ENCODE data around the gene NGEF. TPM values are rescaled to one million over a fixed set of nuclear protein-coding genes. Genes with fewer than 3 reads are reported as not detected.
"Not testable (repeated sequence)": the region's sequence is repeated elsewhere in the genome, so short reads cannot be mapped to it uniquely, and the experiment has no call there.

Gene NGEF
- total RNA-seq, 2 experiments from 2014 or later: 0.48 to 0.58 TPM

- no peak for DNase-seq
- Mint-ChIP-seq H3K4me1 (no peaks in the 10 kb centered on the region), H3K9me3 (no peaks in the 10 kb centered on the region), H3K27me3 (no peaks in the 10 kb centered on the region), H3K36me3 (ENCODE audit: low read depth) (no peaks in the 10 kb centered on the region), H3K27ac (no peak overlapping the region), H3K4me3 (no peak overlapping the region)
- ChIA-PET CTCF (no interaction called here), POLR2A (no interaction called here)
Observed at GRCh38 chr2:232865165-232865564, 147.9 kb downstream of the NGEF start.

DNA sequence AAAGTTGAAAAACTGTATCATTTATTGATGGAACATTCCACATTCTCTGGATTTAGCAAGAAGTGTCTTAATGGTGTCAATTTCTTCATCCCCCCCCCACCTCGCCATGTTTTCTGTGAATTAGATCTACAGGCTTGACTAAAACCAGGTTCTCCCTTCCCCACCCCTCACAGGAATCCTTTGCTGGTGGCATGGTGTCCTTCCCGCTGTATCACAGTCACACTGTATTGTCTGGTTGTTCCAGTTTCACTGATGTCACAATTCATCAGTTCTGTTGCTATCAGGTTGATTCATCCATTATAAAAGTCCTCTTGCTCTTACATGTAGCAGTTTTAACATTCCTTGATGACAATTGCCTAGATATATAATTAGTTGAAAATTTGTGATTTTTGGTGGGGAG is 149.1 kb downstream of the NGEF start:
- Mint-ChIP-seq H3K27me3 (no peaks in the 10 kb centered on the region), H3K4me3 (no peak overlapping the region), H3K36me3 (ENCODE audit: low read depth) (peaks cover 3% of the 10 kb centered on the region), H3K4me1 (no peaks in the 10 kb centered on the region), H3K27ac (no peak overlapping the region), H3K9me3 (no peaks in the 10 kb centered on the region)
- peak; percentile 11 for DNase-seq
- CTCF ChIA-PET: no interaction called here
- POLR2A ChIA-PET: no interaction called here

- no peak for DNase-seq
- Mint-ChIP-seq H3K4me1 (no peaks in the 10 kb centered on the region), H3K4me3 (no peak overlapping the region), H3K36me3 (ENCODE audit: low read depth) (peaks cover 22% of the 10 kb centered on the region), H3K27me3 (no peaks in the 10 kb centered on the region), H3K27ac (no peak overlapping the region), H3K9me3 (no peaks in the 10 kb centered on the region)
- CTCF ChIA-PET: interaction anchor here (2.5 kb wide), 1 partner anchor 193 kb away, joined by 7 read pairs; no protein-coding TSS in a partner anchor
- POLR2A ChIA-PET: no interaction called here
Observed at GRCh38 chr2:232861353-232861752, 151.7 kb downstream of the NGEF start.

DNA sequence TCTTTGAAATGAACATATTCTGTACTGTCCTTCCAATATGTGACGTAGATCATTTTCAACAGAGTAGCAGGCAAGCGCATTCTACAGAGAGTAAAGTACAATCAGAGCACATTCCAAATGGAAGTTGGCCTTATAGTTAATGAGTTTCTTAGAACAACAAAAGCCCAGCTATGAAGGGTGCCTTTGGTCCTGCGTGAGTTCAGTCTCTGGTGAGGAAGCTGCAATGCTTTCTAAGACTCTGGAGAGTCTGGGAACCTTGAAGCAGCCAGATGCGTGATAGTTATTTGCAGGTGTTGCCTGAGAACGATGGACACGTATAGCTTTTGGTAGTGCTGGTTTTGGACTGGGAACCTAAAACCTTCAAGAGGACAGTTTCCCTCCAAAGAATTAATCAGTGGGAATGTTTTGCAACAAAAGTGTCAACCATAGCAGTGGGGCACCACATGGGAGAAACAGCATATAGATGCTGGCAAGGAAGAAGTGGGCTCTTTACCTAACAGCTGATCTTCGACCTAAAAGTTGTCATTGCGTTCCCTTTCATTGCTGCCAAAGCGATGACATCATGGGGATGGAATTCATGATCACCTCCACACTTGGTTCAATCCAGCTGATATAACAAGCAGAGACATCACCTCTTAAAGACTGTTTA is 152.3 kb downstream of the NGEF start:
- CTCF ChIA-PET: interaction anchor here (2.5 kb wide), 1 partner anchor 193 kb away, joined by 7 read pairs; no protein-coding TSS in a partner anchor

GRCh38 chr2:232859385-232859916 is 153.6 kb downstream of the NGEF start:
- ChIA-PET CTCF (interaction anchor here (2.5 kb wide), 1 partner anchor 195 kb away, joined by 7 read pairs; no protein-coding TSS in a partner anchor), POLR2A (no interaction called here)
- no peak for DNase-seq
- Mint-ChIP-seq H3K27ac (no peak overlapping the region), H3K27me3 (no peaks in the 10 kb centered on the region), H3K36me3 (ENCODE audit: low read depth) (peaks cover 28% of the 10 kb centered on the region), H3K4me3 (no peak overlapping the region), H3K9me3 (no peaks in the 10 kb centered on the region), H3K4me1 (no peaks in the 10 kb centered on the region)

More for the DNA sequence above, 152.3 kb downstream of the NGEF start:
- DNase-seq: no peak
- Mint-ChIP-seq H3K4me3 (no peak overlapping the region), H3K4me1 (no peaks in the 10 kb centered on the region), H3K27ac (no peak overlapping the region), H3K9me3 (no peaks in the 10 kb centered on the region), H3K27me3 (no peaks in the 10 kb centered on the region), H3K36me3 (ENCODE audit: low read depth) (peaks cover 27% of the 10 kb centered on the region)
- POLR2A ChIA-PET: no interaction called here

GRCh38 chr2:232857158-232857563 is 155.9 kb downstream of the NGEF start:
- Mint-ChIP-seq H3K4me3 (no peak overlapping the region), H3K9me3 (no peaks in the 10 kb centered on the region), H3K4me1 (no peaks in the 10 kb centered on the region), H3K36me3 (ENCODE audit: low read depth) (peaks cover 35% of the 10 kb centered on the region), H3K27me3 (no peaks in the 10 kb centered on the region), H3K27ac (no peak overlapping the region)
- POLR2A ChIA-PET: no interaction called here
- CTCF ChIA-PET: no interaction called here
- no peak for DNase-seq

GRCh38 chr2:232854082-232854481 is 159.0 kb downstream of the NGEF start:
- Mint-ChIP-seq H3K4me3 (no peak overlapping the region), H3K27me3 (no peaks in the 10 kb centered on the region), H3K27ac (no peak overlapping the region)

GRCh38 chr2:232852676-232853075 is 160.4 kb downstream of the NGEF start:
- H3K27ac Mint-ChIP-seq: peak overlapping the region; percentile 1

More at GRCh38 chr2:232854082-232854481, 159.0 kb downstream of the NGEF start:
- Mint-ChIP-seq H3K4me1 (peaks cover 3% of the 10 kb centered on the region), H3K36me3 (ENCODE audit: low read depth) (peaks cover 57% of the 10 kb centered on the region), H3K9me3 (no peaks in the 10 kb centered on the region)
- no peak for DNase-seq
- ChIA-PET CTCF (interaction anchor here (1.1 to 1.8 kb wide), 4 partner anchors 174 to 414 kb away, joined by 5 to 7 read pairs (median 6); no protein-coding TSS in a partner anchor), POLR2A (interaction anchor here (2.1 kb wide), 1 partner anchor 397 kb away, joined by 6 read pairs; the partner anchor contains the start of gene ATG16L1)

DNA sequence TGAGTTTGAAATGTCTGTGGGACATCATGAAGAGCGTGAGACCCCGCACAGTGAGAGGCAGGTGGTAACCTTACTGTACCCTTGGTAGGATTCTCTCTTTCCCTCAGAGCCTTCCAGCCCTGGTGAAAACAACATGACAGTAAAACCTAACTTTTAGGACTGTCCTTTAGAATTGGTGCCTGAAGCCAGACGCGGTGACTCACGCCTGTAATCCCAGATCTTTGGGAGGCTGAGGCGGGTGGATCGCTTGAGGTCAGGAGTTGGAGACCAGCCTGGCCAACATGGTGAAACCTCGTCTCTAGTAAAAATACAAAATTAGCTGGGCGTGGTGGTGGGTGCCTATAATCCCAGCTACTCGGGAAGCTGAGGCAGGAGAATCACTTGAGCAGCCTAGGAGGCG is 161.0 kb downstream of the NGEF start:
- not testable (repeated sequence) for H3K4me3 Mint-ChIP-seq, DNase-seq, H3K4me1 Mint-ChIP-seq, H3K27ac Mint-ChIP-seq, H3K9me3 Mint-ChIP-seq, H3K27me3 Mint-ChIP-seq
- ChIA-PET CTCF (interaction anchor here (0.8 to 1.8 kb wide), 4 partner anchors 10 to 684 kb away, joined by 3 to 8 read pairs (median 5); no protein-coding TSS in a partner anchor), POLR2A (interaction anchor here (2.1 kb wide), 1 partner anchor 399 kb away, joined by 6 read pairs; the partner anchor contains the start of gene ATG16L1)
- peaks cover 57% of the 10 kb centered on the region for H3K36me3 Mint-ChIP-seq (ENCODE audit: low read depth)

More at GRCh38 chr2:232852676-232853075, 160.4 kb downstream of the NGEF start:
- H3K4me1 Mint-ChIP-seq: peaks cover 3% of the 10 kb centered on the region
- no peaks in the 10 kb centered on the region for H3K9me3 Mint-ChIP-seq
- ChIA-PET POLR2A (interaction anchor here (2.1 kb wide), 1 partner anchor 399 kb away, joined by 6 read pairs; the partner anchor contains the start of gene ATG16L1), CTCF (interaction anchor here (0.8 to 1.8 kb wide), 6 partner anchors 10 to 684 kb away, joined by 3 to 8 read pairs (median 5); no protein-coding TSS in a partner anchor)
- DNase-seq: no peak
- peaks cover 60% of the 10 kb centered on the region for H3K36me3 Mint-ChIP-seq (ENCODE audit: low read depth)
- no peaks in the 10 kb centered on the region for H3K27me3 Mint-ChIP-seq
- H3K4me3 Mint-ChIP-seq: no peak overlapping the region

- H3K4me3 Mint-ChIP-seq: no peak overlapping the region
- ChIA-PET CTCF (interaction anchor here (2.0 kb wide), 1 partner anchor 400 kb away, joined by 4 read pairs; no protein-coding TSS in a partner anchor), POLR2A (no interaction called here)
- no peaks in the 10 kb centered on the region for H3K9me3 Mint-ChIP-seq
- H3K36me3 Mint-ChIP-seq (ENCODE audit: low read depth): peaks cover 48% of the 10 kb centered on the region
- no peak overlapping the region for H3K27ac Mint-ChIP-seq
- peaks cover 3% of the 10 kb centered on the region for H3K4me1 Mint-ChIP-seq
- H3K27me3 Mint-ChIP-seq: no peaks in the 10 kb centered on the region
- DNase-seq: no peak
Observed at GRCh38 chr2:232850039-232850438, 163.0 kb downstream of the NGEF start.

DNA sequence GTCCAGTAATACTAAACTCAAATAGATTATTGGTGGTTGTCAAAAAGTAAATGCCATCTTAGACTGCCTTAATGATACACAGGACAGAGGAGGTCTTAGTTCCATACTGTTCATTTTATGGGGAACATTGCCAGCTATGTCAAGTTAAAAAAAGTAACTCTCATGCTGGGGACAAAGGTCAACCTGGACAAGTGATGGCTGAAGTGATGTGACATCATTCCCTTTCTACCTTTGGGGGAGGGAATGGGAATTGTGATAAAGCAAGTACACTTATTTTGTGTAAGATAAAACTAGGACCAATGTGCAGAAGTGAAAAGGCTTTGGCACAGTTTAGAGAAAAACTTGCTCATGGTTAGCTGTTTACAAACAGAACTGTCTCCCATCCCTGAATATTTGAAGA is 167.0 kb downstream of the NGEF start:
- peaks cover 7% of the 10 kb centered on the region for H3K4me1 Mint-ChIP-seq
- H3K27ac Mint-ChIP-seq: no peak overlapping the region
- ChIA-PET POLR2A (no interaction called here), CTCF (no interaction called here)
- no peaks in the 10 kb centered on the region for H3K9me3 Mint-ChIP-seq
- peaks cover 49% of the 10 kb centered on the region for H3K36me3 Mint-ChIP-seq (ENCODE audit: low read depth)
- DNase-seq: no peak
- no peak overlapping the region for H3K4me3 Mint-ChIP-seq
- no peaks in the 10 kb centered on the region for H3K27me3 Mint-ChIP-seq

DNA sequence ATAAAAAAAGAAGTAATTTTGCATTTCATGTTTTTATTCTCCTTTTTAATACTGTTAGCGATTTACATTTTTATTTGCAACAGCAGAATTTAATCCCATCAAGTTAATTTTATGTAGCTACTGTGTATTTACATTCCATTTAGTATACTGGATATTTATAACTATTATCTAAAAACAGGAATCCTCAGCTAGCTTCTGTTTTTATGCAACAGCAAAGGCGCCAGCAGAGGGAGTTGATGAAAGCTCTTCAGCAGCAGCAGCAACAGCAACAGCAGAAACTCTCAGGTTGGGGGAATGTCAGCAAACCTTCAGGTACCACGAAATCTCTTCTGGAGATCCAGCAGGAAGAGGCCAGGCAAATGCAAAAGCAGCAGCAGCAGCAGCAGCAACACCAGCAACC is 169.2 kb downstream of the NGEF start:
- Mint-ChIP-seq H3K36me3 (ENCODE audit: low read depth) (peaks cover 43% of the 10 kb centered on the region), H3K27ac (no peak overlapping the region), H3K4me3 (no peak overlapping the region), H3K9me3 (no peaks in the 10 kb centered on the region), H3K27me3 (no peaks in the 10 kb centered on the region), H3K4me1 (peaks cover 18% of the 10 kb centered on the region)
- ChIA-PET POLR2A (no interaction called here), CTCF (interaction anchor here (1.0 to 1.5 kb wide), 4 partner anchors 11 to 407 kb away, joined by 3 to 4 read pairs (median 3); no protein-coding TSS in a partner anchor)
- no peak for DNase-seq

GRCh38 chr2:232842689-232843088 is 170.4 kb downstream of the NGEF start:
- Mint-ChIP-seq H3K36me3 (ENCODE audit: low read depth) (peaks cover 34% of the 10 kb centered on the region), H3K27ac (no peak overlapping the region), H3K4me3 (no peak overlapping the region), H3K27me3 (no peaks in the 10 kb centered on the region), H3K4me1 (peaks cover 30% of the 10 kb centered on the region), H3K9me3 (no peaks in the 10 kb centered on the region)
- DNase-seq: no peak
- ChIA-PET CTCF (interaction anchor here (0.8 to 2.2 kb wide), 4 partner anchors 10 to 211 kb away, joined by 3 to 8 read pairs (median 4); no protein-coding TSS in a partner anchor), POLR2A (no interaction called here)

Data from activated CD4-positive, alpha-beta memory T cell treated with anti-CD3 and anti-CD28 coated beads, Interleukin-2, amount 10 ng/mL, durations not matched to agents 7 days and 5 days (primary cell).